HG02970 (cell line): Measurements from ENCODE around the gene NEK6.

Source experiments
- ATAC-seq: cut with Tn5 transposase; IDR thresholded peaks from one replicate; pipeline ENCODE4 v1.9.1; 2021; ENCODE audit warnings: mild to moderate bottlenecking, moderate library complexity, moderate number of reproducible peaks; ENCODE audit not compliant: unreplicated experiment, low FRiP score

The NEK6 gene

GRCh38 chr9:124349675-124350493, 92.1 kb downstream of the NEK6 start:
- ATAC-seq, result no peak

- no peak for ATAC-seq
Observed at GRCh38 chr9:124350494-124351263, 92.9 kb downstream of the NEK6 start.

- no peak for ATAC-seq
Observed at GRCh38 chr9:124351672-124352468, 94.1 kb downstream of the NEK6 start.

GRCh38 chr9:124352616-124353015, 94.9 kb downstream of the NEK6 start:
- ATAC-seq, result no peak

- no peak for ATAC-seq
Observed at GRCh38 chr9:124353166-124353768, 95.5 kb downstream of the NEK6 start.

- ATAC-seq, result no peak
Observed at GRCh38 chr9:124353811-124354274, 96.1 kb downstream of the NEK6 start.

- no peak for ATAC-seq
Observed at GRCh38 chr9:124354346-124355038, 96.7 kb downstream of the NEK6 start.

- no peak for ATAC-seq
Observed at GRCh38 chr9:124355039-124355940, 97.5 kb downstream of the NEK6 start.

- no peak for ATAC-seq
Observed at GRCh38 chr9:124355941-124356744, 98.4 kb downstream of the NEK6 start.

GRCh38 chr9:124356745-124357390, 99.1 kb downstream of the NEK6 start:
- no peak for ATAC-seq

GRCh38 chr9:124357721-124358361, 100.1 kb downstream of the NEK6 start:
- ATAC-seq, result no peak

GRCh38 chr9:124358631-124359030, 100.9 kb downstream of the NEK6 start:
- no peak for ATAC-seq

- no peak for ATAC-seq
Observed at GRCh38 chr9:124359426-124359825, 101.7 kb downstream of the NEK6 start.

- ATAC-seq, result no peak
Observed at GRCh38 chr9:124359855-124360678, 102.3 kb downstream of the NEK6 start.

- no peak for ATAC-seq
Observed at GRCh38 chr9:124361128-124361527, 103.4 kb downstream of the NEK6 start.
